ENCODE results near the gene NOL4L. TPM values are rescaled to one million over a fixed set of nuclear protein-coding genes. Genes with fewer than 3 reads are reported as not detected.
A peak's percentile ranks its signal among the peaks of the same experiment; 100 is the strongest.
"Not testable (repeated sequence)": the region's sequence is repeated elsewhere in the genome, so short reads cannot be mapped to it uniquely, and the experiment has no call there.

NOL4L gene
- total and polyA plus RNA-seq, 2 donors (not counting 3 experiments of a cell fraction or from before 2014, with no cell fraction given), result 55.2 to 79.6 TPM

DNA sequence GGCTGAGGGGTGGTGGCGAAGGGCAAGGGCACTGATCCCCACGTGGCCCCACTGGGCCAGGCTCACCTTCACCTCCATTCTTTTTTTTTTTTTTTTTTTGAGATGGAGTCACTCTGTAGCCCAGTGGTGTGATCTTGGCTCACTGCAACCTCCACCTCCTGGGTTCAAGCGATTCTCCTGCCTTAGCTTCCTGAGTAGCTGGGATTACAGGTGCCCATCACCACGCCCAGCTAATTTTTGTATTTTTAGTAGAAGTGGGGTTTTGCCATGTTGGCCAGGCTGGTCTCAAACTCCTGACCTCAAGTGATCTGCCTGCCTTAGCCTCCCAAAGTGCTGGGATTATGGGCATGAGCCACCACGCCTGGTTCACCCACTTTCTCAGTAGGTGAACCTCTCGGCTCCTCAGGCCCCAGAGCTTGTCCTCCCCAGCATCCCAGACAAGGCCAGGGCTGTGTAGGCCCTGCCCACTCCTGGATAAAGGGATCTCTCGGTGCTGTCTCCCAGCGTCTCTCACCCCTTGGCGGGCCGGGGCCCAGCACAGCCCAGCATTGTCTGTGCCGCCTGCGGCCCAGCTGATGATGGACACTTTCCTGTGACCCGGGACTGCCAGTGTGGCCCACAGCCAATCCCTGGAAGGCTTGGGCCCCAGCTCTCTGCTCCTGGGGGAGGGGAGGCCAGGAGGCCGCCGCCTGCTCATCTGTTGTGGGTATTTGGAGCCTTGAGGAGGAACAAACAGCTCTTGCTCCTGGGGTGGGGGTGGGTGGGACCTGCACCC is 119.0 kb downstream of the NOL4L start:
- peak overlapping the region; percentile 97 for H3K27ac ChIP-seq (ENCODE audit: insufficient read depth, low read depth, low read length)
- DNase-seq (ENCODE audit: low read depth, low spot score), result peak; percentile 57
- FAIRE-seq; H2AFZ ChIP-seq (ENCODE audit: low read depth, low read length); H4K20me1 ChIP-seq (replicated peaks; ENCODE audit: control insufficient read depth, extremely low read depth, insufficient read depth, low read length); H3K9me1 ChIP-seq (replicated peaks; ENCODE audit: control insufficient read depth, extremely low read depth, insufficient read depth, low read length); H3K27me3 ChIP-seq (ENCODE audit: control insufficient read depth in 2 of 2, insufficient read depth in 2 of 2, low read length in 2 of 2); H3K9me3 ChIP-seq (replicated peaks; ENCODE audit: control insufficient read depth, insufficient read depth, low read length); H3K4me3 ChIP-seq (replicated peaks in 1 of 3; ENCODE audit: insufficient read depth in 1 of 3, low read depth in 1 of 3, low read length in 3 of 3); dilution Hi-C loops (cut with MboI; ENCODE audit: extremely low pct_ligation_motif_present, low sequenced_read_pairs): not testable (repeated sequence)
- H3K36me3 ChIP-seq (ENCODE audit: control insufficient read depth in 2 of 2, extremely low read depth in 1 of 2, insufficient read depth in 2 of 2, low read length in 2 of 2), result peaks cover 6 to 24% of the 10 kb centered on the region in 2 experiments
- H3K4me2 ChIP-seq (ENCODE audit: insufficient read depth, low read length), result peak overlapping the region; percentile 12
- POLR2A ChIA-PET, result interaction anchor here (0.7 kb wide), 2 partner anchors 10 to 19 kb away, joined by 3 to 8 read pairs; no protein-coding TSS in a partner anchor
- TSS peak; percentile 89 for BruUV-seq (replicated peaks)
- peaks cover 67% of the 10 kb centered on the region for H3K4me1 ChIP-seq (ENCODE audit: control insufficient read depth, extremely low read depth, insufficient read depth, low read length)
- intact Hi-C loops (cut with micrococcal nuclease), result loop anchor here (1.0 kb wide), 2 partner anchors 18 to 187 kb away; no protein-coding TSS in a partner anchor
- CTCF ChIA-PET, result interaction anchor here (0.7 to 4.6 kb wide), 14 partner anchors 8 to 297 kb away, joined by 3 to 45 read pairs (median 5); no protein-coding TSS in a partner anchor
- peak overlapping the region; percentile 75 for H3K9ac ChIP-seq (replicated peaks; ENCODE audit: extremely low read depth, insufficient read depth, low read length)
- peaks cover 94% of the 10 kb centered on the region for H3K79me2 ChIP-seq (ENCODE audit: control insufficient read depth, insufficient read depth, low read length)

DNA sequence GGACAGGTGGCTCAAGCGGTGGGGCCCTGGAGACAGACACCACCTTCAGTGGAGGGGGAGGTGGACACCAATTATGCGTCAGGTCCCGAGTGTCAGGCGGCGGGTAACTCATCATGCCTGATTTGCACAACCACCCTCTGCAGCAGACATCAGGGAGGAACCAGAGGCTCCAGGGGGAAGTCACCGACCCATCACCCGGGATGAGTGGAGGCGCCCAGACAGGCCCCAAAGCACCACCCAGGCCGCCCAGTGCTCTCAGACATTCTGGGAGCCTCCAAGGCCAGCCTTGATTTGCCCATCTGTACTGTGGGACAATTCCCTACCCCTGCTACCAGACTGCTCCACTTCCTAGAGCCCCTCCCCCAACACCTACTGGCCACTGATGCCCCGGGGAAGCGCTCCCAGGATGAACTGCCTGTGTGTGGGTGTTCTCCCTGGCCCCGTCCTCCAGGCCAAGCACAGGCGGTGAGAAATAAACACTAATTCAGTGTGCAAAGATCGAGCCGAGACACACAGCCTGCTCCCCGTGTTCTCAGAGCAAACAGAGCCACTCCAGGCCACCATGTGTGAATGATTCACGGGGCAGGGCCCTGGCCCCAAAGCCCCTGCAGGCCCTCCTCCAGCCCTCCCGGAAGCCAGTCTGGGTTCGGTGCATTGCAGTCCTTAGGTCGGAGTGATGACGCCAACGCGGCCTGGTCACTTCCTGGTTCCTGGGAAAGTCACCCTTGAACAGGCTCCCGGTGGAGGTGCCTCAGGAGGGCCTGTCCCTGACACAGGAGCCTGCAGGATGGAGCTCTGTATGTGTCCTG is 119.8 kb downstream of the NOL4L start:
- Histone ChIP-seq H3K79me2 (ENCODE audit: control insufficient read depth, insufficient read depth, low read length) (peaks cover 94% of the 10 kb centered on the region), H3K36me3 (ENCODE audit: control insufficient read depth in 2 of 2, extremely low read depth in 1 of 2, insufficient read depth in 2 of 2, low read length in 2 of 2) (peaks cover 5 to 31% of the 10 kb centered on the region in 2 experiments), H3K9me3 (replicated peaks; ENCODE audit: control insufficient read depth, insufficient read depth, low read length) (no peaks in the 10 kb centered on the region), H3K4me1 (ENCODE audit: control insufficient read depth, extremely low read depth, insufficient read depth, low read length) (peaks cover 59% of the 10 kb centered on the region), H3K4me2 (ENCODE audit: insufficient read depth, low read length) (peak overlapping the region; percentile 35), H3K9me1 (replicated peaks; ENCODE audit: control insufficient read depth, extremely low read depth, insufficient read depth, low read length) (no peaks in the 10 kb centered on the region), H4K20me1 (replicated peaks; ENCODE audit: control insufficient read depth, extremely low read depth, insufficient read depth, low read length) (no peaks in the 10 kb centered on the region), H2AFZ (ENCODE audit: low read depth, low read length) (no peak overlapping the region), H3K27me3 (ENCODE audit: control insufficient read depth in 2 of 2, insufficient read depth in 2 of 2, low read length in 2 of 2) (no peaks in the 10 kb centered on the region), H3K9ac (replicated peaks; ENCODE audit: extremely low read depth, insufficient read depth, low read length) (peak overlapping the region; percentile 75), H3K4me3 (replicated peaks in 1 of 3; ENCODE audit: insufficient read depth in 1 of 3, low read depth in 1 of 3, low read length in 3 of 3) (no peak overlapping the region), H3K27ac (ENCODE audit: insufficient read depth, low read depth, low read length) (peak overlapping the region; percentile 97)
- BruUV-seq (replicated peaks), result no TSS peak
- intact Hi-C loops (cut with micrococcal nuclease), result loop anchor here (1.0 kb wide), 1 partner anchor 19 kb away; no protein-coding TSS in a partner anchor
- ChIA-PET CTCF (interaction anchor here (1.2 to 4.6 kb wide), 9 partner anchors 7 to 187 kb away, joined by 3 to 45 read pairs (median 7); no protein-coding TSS in a partner anchor), POLR2A (interaction anchor here (0.7 kb wide), 2 partner anchors 10 to 20 kb away, joined by 3 to 8 read pairs; no protein-coding TSS in a partner anchor)
- FAIRE-seq, result peak; percentile 94
- DNase-seq (ENCODE audit: low read depth, low spot score), result peak; percentile 88
- peak; percentile 61 for TF ChIP-seq POLR2AphosphoS5 (IDR thresholded peaks at IDR 0.05; ENCODE audit: insufficient read depth, low read depth, low read length)
- no peak for TF ChIP-seq EZH2 (IDR thresholded peaks at IDR 0.05; ENCODE audit: borderline replicate concordance, low read depth, low read length, severe bottlenecking)
- TF ChIP-seq JUN (IDR thresholded peaks at IDR 0.05; ENCODE audit: borderline replicate concordance, insufficient read depth, insufficient read length, low read depth), result peak; percentile 38
- TF ChIP-seq, protein P1, sequence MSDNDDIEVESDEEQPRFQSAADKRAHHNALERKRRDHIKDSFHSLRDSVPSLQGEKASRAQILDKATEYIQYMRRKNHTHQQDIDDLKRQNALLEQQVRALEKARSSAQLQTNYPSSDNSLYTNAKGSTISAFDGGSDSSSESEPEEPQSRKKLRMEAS (IDR thresholded peaks at IDR 0.05; ENCODE audit: insufficient read depth, insufficient read length), result peak; percentile 29
- peak; percentile 89 for TF ChIP-seq FOS (IDR thresholded peaks at IDR 0.05; ENCODE audit: borderline replicate concordance, insufficient read depth, low read length)
- TF ChIP-seq POLR2A (IDR thresholded peaks at IDR 0.05; ENCODE audit: low read depth, low read length), result peak; percentile 36
- TF ChIP-seq MYC (IDR thresholded peaks at IDR 0.05; ENCODE audit: low read depth, low read length), result no peak
- dilution Hi-C loops (cut with MboI; ENCODE audit: extremely low pct_ligation_motif_present, low sequenced_read_pairs), result no loop called here

Data from endothelial cell of umbilical vein (primary cell).